ENCODE measurements around the gene BPIFB3. TPM values are rescaled to one million over a fixed set of nuclear protein-coding genes. Genes with fewer than 3 reads are reported as not detected.

BPIFB3 gene
- total RNA-seq, 1 donor from 2014 or later, result not detected

- TF ChIP-seq CTCF (IDR thresholded peaks at IDR 0.05), result no peak
- H3K36me3 ChIP-seq, result no peaks in the 10 kb centered on the region
- intact Hi-C loops (cut with DNase I), result no loop called here
- no peak for DNase-seq (ENCODE audit: low spot score in 2 of 2)
- H3K9me3 ChIP-seq, result no peaks in the 10 kb centered on the region
- H3K27ac ChIP-seq, result no peak overlapping the region
- no peaks in the 10 kb centered on the region for H3K27me3 ChIP-seq
- H3K4me3 ChIP-seq, result no peak overlapping the region
- H3K4me1 ChIP-seq, result no peaks in the 10 kb centered on the region
Observed at GRCh38 chr20:33067806-33068205, 14.1 kb downstream of the BPIFB3 start.

- H3K36me3 ChIP-seq, result no peaks in the 10 kb centered on the region
- H3K4me1 ChIP-seq, result no peaks in the 10 kb centered on the region
- no peak overlapping the region for H3K4me3 ChIP-seq
- H3K9me3 ChIP-seq, result no peaks in the 10 kb centered on the region
- DNase-seq (ENCODE audit: low spot score in 2 of 2), result no peak
- no peak overlapping the region for H3K27ac ChIP-seq
- no peaks in the 10 kb centered on the region for H3K27me3 ChIP-seq
- no peak for TF ChIP-seq CTCF (IDR thresholded peaks at IDR 0.05)
- intact Hi-C loops (cut with DNase I), result no loop called here
Observed at GRCh38 chr20:33068251-33068939, 14.7 kb downstream of the BPIFB3 start.

GRCh38 chr20:33069673-33070072 is 16.0 kb downstream of the BPIFB3 start:
- no peaks in the 10 kb centered on the region for H3K4me1 ChIP-seq
- DNase-seq (ENCODE audit: low spot score in 2 of 2), result no peak
- no peaks in the 10 kb centered on the region for H3K9me3 ChIP-seq
- H3K27ac ChIP-seq, result no peak overlapping the region
- no peak overlapping the region for H3K4me3 ChIP-seq
- intact Hi-C loops (cut with DNase I), result no loop called here
- no peaks in the 10 kb centered on the region for H3K27me3 ChIP-seq
- TF ChIP-seq CTCF (IDR thresholded peaks at IDR 0.05), result no peak
- no peaks in the 10 kb centered on the region for H3K36me3 ChIP-seq

DNA sequence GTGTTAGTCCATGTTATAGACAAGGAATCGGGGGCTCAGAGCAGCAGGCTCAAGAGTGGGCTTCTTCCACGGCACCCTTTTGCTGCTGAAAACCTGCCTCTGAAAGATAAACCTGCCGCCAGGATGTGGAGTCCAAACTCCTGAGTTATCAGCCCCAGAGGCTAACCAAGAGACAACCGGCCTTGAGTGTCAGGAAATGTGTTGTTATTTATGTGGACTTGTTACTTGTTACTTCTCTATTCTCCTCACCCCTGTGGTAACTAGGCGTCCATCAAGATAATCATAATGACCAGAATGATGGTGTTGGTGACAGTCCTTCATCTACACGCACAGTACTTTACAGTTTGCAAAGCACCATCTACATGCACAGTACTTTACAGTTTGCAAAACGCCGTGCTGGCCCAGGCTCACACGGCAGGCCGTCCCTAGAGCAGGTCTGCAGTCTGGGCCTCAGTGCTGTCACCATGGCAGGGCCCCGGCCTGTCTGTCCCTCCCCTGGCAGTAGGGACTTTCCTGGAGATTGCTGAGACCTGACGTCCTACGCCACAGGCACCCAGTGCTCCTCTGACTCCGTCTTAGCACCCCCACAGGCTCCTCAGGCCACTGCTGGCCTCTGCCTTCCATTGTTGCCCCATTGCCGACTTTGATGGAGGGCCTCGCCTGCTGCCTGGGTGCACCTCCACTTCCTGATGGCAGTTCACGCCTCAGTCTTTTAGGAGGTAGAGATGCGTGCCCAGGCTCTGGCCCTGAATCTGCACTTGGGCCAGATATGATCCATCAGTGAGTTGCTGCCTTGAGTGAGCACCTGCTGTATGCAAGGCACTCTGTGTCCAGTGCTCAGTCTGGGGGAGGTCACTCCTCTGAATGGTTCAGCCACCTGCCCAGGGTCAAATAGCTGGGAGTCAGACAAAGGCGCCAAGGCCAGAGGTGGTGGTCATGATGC is 16.7 kb downstream of the BPIFB3 start:
- no peak overlapping the region for H3K4me3 ChIP-seq
- intact Hi-C loops (cut with DNase I), result no loop called here
- no peak for DNase-seq (ENCODE audit: low spot score in 2 of 2)
- no peaks in the 10 kb centered on the region for H3K27me3 ChIP-seq
- no peaks in the 10 kb centered on the region for H3K4me1 ChIP-seq
- H3K36me3 ChIP-seq, result no peaks in the 10 kb centered on the region
- TF ChIP-seq CTCF (IDR thresholded peaks at IDR 0.05), result no peak
- no peaks in the 10 kb centered on the region for H3K9me3 ChIP-seq
- H3K27ac ChIP-seq, result no peak overlapping the region

DNA sequence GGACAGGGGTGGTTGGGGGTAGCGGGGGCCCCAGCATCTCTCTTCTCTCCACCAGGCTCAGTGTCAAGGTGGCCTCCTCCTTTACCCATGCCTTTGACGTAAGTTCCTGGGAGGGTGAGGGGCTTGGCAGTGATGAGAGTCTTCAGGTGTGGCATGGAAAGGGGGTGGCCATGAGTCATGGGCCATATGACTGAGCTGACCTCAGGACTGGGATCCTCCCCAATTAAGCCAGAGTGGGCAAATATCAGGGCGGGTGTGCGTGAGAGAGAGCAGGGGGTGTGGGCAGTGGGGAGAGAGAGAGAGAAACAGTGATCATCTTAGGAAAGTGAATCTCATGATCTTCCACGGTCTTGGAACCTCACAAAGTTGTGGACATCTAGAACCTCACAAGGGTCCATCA is 17.5 kb downstream of the BPIFB3 start:
- intact Hi-C loops (cut with DNase I), result no loop called here
- Histone ChIP-seq H3K9me3 (no peaks in the 10 kb centered on the region), H3K4me3 (no peak overlapping the region), H3K36me3 (no peaks in the 10 kb centered on the region), H3K27me3 (no peaks in the 10 kb centered on the region), H3K27ac (no peak overlapping the region), H3K4me1 (no peaks in the 10 kb centered on the region)
- no peak for TF ChIP-seq CTCF (IDR thresholded peaks at IDR 0.05)
- no peak for DNase-seq (ENCODE audit: low spot score in 2 of 2)
